T-helper 1 cell (primary cell): Measurements from ENCODE around the gene IL10.

ENCODE experiments used
- DNase-seq, 5 donors: peaks; one replicate each; pipeline ENCODE4 v3.0.0-alpha.2; 2012 to 2020

Gene IL10

DNA sequence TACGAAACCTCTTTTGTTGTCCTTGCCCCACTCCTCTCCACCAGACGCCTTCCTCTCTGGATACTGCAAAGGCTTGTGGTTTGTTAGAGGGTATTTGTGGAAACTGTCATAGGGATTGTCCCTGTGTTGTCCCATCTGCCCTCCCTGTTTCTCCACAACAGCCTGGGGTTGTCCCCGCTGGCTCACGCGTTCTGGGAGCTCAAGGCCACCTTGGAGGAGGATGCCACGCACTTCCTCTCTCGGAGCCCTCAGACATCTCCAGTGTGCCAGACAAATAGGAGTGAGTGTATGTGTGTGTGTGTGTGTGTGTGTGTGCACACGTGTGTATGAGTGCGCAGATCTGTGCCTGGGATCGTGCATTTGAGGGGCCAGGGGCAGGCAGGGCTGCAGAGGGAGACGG lies 39.3 kb downstream of the IL10 start:
- DNase-seq: no peak

- DNase-seq: no peak
These were observed 39.8 kb downstream of the IL10 start for GRCh38 chr1:206732508-206732907.

DNA sequence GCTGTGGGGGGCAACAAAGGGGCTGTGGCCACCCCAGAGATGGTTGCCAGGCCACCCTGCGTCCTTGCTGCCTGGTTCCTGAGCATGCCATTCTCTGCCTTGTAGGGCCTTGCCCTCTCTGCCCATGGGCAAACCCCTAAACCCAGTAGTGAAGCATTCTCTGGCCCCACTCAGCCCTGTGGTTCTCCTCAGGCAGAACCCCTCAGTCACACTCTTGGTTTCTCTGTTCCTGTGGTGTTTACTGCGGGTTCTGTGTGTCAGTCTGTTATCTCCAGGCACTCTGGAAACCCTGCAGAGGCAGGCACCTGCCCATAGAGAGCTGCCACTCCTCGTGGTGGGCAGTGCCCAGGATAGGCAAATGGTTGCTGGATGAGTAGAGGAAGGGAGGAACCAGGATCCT lies 42.8 kb downstream of the IL10 start:
- DNase-seq: no peak

DNA sequence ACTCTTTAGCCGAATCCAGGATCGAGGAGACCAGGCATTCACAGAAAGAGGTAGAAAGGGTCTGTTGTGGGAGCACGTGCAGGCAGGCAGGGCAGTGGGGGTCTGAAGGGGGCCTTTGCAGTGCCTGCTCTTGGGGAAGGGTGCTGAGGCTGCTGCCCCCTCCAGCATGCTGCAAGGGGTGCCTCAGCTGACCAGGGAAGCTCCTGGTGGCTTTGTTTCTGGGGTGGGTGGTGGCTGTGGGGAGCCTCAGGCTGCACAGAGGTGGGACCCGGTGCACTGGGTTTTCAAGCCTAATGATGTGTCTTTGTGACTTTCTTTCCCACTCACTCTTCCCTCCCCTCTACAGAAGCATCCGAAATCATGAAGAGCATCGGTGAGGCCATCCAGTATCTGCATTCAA lies 43.2 kb downstream of the IL10 start:
- no peak for DNase-seq

GRCh38 chr1:206728697-206728987 lies 43.7 kb downstream of the IL10 start:
- DNase-seq: no peak

GRCh38 chr1:206727981-206728696 lies 44.2 kb downstream of the IL10 start:
- no peak for DNase-seq

GRCh38 chr1:206725109-206725963 lies 47.0 kb downstream of the IL10 start:
- peak in 4 of 5 donors; percentile 40 to 65 (median 48) for DNase-seq

- no peak for DNase-seq
These were observed 48.4 kb downstream of the IL10 start for GRCh38 chr1:206723805-206724472.

DNA sequence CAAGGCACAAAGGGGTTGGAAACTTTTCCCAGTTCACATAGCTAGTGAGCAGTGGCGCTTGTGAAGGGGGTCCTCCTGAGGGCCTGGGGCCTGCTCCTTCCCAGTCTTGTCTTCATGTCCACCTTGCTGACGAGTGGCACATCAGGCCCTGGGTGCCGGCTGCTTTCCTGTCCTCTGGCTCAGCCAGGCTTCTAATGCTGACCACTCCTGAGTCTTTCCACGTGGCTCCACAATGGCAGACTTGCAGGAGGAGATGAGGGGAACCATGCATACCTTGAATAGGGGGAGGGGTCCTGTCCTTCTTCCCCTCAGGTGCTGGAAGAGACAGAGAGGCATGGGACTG lies 48.9 kb downstream of the IL10 start:
- no peak for DNase-seq

DNA sequence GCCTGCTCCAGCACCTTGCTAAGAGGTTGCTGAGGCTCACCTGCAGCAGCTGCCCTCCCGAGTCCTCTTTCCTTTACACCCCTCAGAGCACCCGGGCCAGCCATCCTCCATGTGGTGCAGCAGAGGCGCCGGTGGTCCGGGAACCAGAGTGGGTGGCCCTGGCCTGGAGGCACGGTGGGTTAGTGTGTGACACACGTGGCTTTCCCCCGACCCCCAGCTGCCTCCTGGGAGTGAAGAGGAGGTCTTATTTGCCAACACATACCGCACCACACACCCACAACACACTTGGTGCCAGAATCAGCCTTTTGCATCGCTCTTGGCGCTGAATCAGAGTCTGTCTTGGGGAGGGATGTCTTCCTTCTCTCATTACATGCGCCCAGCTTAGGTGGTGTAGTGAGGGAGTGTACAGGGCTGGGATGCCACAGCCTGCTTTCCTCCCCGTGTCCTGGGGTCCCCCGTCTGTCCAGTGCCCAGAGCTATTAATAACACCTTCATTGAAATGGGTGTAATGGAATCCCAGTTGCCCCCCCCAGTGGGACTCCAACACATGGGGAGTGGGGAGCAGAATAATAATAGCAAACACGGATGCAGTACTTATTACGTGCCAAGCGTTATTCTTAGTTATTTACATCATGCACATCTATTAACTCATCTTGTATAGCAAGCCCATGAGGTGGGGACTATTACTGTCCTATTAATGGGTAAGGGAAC lies 49.4 kb downstream of the IL10 start:
- DNase-seq: no peak

GRCh38 chr1:206721454-206721853 lies 50.8 kb downstream of the IL10 start:
- DNase-seq: no peak

- DNase-seq: no peak
These were observed 53.0 kb downstream of the IL10 start for GRCh38 chr1:206719169-206719839.

- DNase-seq: no peak
These were observed 54.7 kb downstream of the IL10 start for GRCh38 chr1:206717674-206717989.
